GM10266 (cell line): ENCODE data around the gene DNAJB8.

Source experiments
- DNase-seq: peaks from one replicate; pipeline ENCODE4 v3.0.0; 2012; ENCODE audit errors: extremely low spot score
- TF ChIP-seq, protein P1 (sequence below): IDR thresholded peaks from 2 replicates; pipeline ENCODE4 v1.5.1; 2012; ENCODE audit warnings: mild to moderate bottlenecking, low read depth; ENCODE audit not compliant: control insufficient read depth, insufficient read depth; ENCODE audit errors: missing control alignments

DNAJB8 gene

DNA sequence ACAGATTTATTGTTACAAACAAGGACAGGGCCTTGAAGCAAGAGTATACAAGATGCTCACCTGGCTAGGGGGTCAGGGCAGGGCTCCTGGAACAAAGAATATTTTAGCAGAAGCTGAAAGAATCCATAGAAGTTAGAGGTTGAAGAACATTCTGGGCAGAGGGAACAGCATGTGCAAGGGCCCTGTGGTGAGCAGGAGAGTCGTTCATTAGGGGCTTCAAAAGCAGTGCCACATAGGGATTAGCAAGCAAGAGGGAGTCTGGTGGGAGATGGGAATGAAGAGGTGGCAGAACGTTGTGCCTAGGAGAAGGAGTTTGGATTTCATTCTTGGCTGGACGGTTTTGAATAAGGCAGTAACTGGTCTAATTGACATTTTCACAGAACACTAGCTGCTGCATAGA, 22.9 kb downstream of the DNAJB8 start:
- DNase-seq, result no peak
- TF ChIP-seq, protein P1, sequence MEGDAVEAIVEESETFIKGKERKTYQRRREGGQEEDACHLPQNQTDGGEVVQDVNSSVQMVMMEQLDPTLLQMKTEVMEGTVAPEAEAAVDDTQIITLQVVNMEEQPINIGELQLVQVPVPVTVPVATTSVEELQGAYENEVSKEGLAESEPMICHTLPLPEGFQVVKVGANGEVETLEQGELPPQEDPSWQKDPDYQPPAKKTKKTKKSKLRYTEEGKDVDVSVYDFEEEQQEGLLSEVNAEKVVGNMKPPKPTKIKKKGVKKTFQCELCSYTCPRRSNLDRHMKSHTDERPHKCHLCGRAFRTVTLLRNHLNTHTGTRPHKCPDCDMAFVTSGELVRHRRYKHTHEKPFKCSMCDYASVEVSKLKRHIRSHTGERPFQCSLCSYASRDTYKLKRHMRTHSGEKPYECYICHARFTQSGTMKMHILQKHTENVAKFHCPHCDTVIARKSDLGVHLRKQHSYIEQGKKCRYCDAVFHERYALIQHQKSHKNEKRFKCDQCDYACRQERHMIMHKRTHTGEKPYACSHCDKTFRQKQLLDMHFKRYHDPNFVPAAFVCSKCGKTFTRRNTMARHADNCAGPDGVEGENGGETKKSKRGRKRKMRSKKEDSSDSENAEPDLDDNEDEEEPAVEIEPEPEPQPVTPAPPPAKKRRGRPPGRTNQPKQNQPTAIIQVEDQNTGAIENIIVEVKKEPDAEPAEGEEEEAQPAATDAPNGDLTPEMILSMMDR, result no peak

DNA sequence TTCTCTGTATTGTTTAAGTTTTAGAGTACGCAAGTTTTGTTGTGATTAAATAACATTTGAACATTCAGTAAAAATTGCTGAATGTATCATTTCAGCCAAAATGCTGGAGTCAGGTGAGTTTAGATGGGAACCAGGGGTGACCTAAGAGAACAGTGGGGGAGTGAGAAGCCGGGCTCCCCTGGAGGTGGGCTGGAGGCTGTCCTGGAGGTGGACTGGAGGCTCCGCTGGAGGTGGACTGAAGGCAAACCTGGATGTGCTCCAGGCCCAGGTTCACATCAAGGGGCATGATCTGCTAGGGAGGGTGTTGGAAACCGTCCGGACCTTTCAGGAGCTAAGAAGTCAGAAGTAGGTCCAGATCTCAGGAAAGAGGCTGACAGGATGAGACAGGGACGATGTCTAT, 23.7 kb downstream of the DNAJB8 start:
- TF ChIP-seq, protein P1, result no peak
- no peak for DNase-seq

DNA sequence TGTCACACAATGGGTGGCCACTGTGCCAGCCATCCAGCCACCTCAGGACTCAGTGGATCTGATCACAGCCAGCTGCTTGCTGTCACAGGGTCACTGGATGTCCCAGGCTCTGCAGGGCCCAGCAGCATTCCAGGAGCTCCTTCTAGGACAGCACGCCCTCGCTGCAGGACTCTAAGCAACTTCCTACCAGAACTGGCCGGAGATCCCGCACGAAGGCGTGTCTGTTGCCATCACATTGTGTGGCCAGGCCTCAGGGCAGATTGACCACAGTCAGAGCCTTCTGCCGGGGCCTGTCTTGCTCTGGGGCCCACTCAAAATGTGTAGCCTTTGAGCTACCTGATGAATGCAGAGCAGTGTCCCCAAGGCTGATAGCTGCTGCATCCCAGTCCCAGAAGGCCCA, 24.6 kb downstream of the DNAJB8 start:
- DNase-seq, result no peak
- TF ChIP-seq, protein P1, result no peak

DNA sequence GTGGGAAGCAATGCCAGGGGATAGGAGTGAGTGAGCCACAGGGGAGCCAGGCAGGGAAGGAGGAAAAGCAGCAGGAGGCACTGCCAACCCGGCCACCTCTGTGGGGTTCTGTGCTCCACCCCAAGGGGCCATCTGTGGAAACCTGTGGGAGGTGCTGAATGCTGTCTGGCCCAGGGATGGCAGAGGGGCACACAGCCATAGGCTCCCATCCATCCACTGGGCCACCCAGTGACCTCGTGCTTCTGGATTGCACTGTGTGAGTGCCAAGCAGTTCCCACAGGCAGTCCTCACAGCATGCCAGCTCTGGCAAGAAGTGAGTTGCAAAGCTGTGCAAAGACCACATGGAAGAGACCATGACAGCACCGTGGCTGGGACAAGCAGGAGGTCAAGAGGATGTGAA, 27.5 kb downstream of the DNAJB8 start:
- DNase-seq, result no peak
- TF ChIP-seq, protein P1, result no peak

DNA sequence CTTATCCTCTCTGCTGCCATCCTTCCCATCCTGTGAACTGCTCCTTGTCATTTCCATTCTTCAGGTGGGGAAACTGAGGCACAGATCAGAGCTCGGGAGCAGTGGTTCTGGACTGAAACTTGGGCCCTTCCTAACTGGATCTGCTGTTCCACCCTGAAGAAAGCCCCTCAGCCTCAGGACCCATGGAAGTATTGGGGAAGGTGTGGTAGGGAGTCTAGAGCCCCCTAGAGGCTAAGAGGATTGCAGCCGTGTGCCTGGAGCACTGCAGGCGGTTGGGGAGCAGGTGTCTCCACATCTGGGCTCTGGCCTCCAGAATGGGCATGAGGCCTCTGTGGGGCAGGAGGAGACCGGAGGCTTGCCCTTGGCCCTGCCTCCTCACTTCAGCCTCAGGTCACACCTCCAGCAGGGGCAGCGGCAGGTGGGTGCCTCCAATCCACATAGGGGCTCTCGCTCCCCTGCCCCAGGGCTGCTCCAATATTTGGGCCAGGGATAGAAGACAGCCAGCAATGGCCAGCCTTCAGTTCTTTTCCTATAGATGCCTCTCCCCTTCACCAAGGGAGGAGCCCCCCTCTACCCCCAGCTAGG, 28.1 kb downstream of the DNAJB8 start:
- TF ChIP-seq, protein P1, result peak; percentile 52
- DNase-seq, result no peak

DNA sequence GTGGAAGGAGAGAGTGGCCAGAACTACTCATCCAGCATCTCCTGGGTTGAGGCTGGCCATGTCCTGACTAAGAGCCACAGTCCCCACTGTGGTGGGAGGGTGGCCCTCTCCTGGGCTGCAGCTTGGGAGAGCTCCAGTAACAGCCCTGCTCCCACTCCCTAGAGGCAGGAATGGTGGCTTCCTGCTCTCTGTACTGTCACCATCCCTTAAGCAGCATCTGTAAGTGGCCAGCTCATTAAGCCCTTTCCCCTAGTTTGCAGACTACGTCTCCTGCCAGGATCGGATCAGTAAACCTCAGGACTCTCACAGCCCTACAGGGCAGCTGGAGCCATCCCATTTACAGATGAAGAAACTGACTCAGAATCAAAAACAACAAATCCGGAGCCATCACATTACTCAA, 30.5 kb downstream of the DNAJB8 start:
- TF ChIP-seq, protein P1, result no peak
- DNase-seq, result no peak

DNA sequence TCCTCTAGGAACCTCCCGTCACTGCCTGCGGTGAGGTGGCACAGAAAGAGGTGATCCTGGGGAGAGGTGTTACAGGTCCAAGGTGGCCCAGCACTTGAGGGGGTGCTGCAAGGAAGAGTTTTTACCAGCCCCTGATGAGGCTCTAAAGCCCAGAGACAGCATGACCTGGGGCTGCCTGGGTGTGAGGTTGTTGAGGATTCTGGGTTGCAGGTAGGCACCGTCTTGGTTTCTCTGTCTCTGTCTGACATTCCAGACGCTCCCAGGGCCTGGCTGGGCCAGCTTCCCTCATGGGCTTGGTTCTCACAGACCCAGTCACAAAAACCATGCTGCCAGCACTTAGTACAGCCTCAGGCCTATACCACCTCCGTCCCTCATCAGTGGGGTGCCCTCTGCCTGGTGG, 31.1 kb downstream of the DNAJB8 start:
- TF ChIP-seq, protein P1, result no peak

More for the DNA sequence above, 31.1 kb downstream of the DNAJB8 start:
- no peak for DNase-seq
